Anterior cingulate cortex (tissue), 58 donors: ENCODE measurements around the gene CORO2A.
"Not testable (repeated sequence)": the region's sequence is repeated elsewhere in the genome, so short reads cannot be mapped to it uniquely, and the experiment has no call there.

Source experiments
- DNase-seq, 58 donors: peaks; one replicate each; lab custom pipeline; 2025; lab: John Stamatoyannopoulos, UW

CORO2A gene

DNA sequence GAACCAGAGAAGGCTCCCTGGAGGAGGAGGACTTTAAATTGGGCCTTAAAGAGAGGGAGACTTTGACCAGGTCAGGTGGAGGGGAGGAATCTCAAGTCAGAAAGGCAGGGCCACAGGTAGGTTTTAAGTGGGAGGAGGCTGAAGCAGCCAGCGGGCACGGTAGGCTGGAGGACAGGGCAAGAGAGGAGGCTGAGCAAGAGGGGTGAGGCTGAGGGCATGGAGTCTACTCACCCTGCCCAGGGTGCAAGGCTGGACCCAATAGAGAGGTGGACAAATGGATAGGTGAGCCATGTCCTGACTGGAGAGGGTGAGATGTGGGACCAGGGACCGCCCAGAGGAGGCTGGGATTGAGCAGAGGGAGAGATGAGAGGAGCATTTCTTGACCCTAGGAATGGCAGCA, 47.8 kb downstream of the CORO2A start:
- DNase-seq = no peak

DNA sequence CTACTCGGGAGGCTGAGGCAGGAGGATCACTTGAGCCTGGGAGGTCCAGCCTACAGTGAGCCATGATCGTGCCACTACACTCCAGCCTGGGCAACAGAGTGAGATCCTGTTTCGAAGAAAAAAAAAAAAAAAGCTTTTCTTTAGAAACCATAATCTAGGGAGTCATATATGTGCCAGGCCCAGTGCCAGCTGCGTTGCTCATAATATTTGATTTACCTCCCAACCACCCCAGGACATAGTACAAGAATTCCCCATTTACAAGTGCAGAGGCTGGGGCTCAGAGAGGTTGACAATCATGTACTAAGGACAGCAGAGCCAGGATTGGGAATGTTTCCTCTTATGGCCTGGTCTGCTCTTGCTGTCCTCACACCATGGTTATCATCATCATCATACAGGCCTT, 48.4 kb downstream of the CORO2A start:
- no peak for DNase-seq

DNA sequence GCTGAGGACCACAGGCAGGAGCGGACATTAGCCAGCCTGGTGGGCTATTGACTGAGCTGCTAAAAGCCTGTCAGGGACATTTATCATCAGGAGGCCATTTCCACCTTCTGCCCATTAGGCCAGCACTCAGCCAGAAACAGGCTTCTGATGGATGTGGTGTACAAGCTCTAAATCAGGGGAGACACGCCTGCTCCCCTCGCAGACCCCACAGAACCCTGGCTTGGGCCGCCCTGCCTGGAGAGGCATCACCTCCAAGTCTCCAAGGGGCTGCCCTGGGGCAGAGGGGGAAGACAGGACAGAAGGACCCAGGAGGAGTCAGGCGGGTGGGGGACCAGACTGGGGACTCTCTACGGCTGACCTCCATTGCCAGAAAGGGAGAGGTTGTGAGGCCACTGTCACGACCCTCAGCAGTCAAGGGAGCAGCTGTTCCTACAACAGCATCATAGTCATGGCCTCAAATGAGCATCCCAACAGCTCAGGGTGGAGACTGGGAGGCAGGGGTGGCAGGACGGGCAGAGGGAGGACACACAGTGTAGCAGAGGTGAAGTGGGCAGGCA, 49.4 kb downstream of the CORO2A start:
- no peak for DNase-seq

DNA sequence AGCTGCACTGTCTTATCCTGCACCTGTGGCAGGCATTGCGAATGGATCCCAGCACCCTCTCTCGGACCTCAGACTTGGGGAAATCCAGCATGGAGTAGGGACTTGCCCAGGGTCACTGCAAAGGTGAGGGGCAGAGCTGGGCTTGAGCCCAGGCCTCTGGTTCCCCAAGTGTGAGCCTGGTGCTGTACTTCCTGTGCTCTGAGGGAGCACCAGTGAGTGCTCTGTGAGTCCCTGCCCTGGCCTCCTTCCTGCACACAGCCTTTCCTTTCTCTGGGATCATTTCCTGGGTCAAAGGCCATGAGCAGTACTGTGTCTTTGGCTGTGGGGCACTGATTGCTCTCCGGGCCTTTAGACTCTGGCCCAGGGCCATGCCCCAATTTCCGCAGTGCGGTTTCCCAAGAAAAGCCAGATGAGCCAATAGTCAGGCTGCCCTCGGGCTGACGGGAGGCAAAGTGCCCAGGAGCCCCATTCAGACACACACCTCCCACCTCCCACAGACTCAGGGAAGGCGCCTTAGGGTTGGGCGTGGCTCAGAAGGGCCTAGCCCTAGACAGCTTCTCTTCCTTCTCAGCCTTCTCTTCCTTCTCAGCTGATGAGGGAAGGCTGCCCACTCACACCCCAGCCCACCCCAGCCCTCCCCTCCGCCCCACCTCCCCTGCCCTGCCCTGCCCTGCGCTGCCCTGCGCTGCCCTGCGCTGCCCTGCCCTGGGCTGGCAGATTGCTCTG, 50.1 kb downstream of the CORO2A start:
- peak in 25 of 58 donors; percentile 5 to 48 (median 20) for DNase-seq

DNA sequence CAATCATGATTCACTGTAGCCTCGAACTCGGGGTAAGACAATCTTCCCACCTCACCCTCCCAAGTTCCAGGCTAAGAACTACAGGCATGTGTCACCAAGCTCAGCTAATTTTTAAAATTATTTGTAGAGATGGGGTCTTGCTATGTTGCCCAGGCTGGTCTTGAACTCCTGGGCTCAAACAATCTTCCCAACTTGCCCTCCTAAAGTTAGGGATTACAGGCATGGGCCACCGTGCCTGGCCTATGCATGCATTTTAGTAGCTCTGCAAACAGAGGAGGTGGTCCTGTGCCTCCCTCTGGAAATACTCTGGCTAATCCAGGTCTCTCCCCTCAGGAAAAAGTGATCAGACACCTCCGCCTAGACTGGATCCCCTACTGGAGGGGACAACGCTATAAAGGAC, 51.9 kb downstream of the CORO2A start:
- DNase-seq = no peak

DNA sequence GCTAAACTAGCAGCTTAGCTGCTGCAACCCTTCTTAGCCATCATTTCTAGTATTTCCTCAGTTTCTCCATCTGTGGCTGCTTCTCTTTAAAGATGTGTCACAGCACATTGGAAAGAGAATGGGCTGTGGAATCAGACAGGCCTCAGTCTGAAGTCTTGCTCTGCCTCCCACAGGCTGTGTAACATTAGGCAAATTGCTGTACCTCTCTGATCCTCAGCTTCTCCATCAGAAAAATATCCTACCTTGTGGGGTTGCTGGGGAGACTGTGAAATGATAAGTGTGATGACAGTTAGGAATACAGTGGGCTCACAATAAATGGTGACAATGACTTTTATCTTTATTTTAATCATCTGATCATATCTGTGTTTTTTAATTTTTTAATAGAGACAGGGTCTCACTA, 55.9 kb downstream of the CORO2A start:
- no peak for DNase-seq

DNA sequence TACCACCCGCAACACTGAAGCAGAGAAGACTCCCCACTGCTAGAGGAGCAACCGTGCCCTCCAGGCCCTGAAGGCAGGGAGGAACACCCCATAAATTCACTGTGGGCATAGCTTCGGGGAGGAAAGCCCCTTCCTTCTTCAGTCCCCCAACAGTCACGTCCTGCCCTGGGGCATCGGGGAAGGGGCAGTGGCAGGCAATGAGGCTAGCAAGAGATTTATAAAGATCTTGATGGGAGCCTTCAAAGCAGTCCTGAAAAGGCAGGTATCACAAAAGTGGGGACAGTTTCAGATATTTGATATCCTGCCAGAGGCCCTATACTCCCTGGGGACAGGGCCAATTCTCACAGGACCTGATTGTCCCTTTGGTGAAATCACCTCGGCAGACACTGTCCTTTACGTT, 56.5 kb downstream of the CORO2A start:
- no peak for DNase-seq

DNA sequence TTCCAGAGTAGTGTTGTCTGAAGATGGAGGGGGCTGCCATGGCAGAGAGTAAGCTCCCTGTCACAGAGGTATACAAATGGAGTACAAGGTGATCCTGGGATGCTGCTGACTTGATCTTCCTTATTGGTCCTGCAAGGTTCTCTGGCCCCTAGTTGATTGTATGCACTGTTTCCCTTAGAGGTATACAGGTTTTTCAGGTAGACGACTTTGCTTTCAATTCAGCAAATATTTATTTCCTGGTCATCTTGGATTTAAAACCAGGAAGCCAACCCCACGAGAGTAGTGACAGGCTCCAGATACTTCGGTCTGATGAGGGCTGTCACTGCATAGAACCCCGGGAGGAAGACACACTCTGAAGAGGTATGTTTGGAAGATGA, 56.9 kb downstream of the CORO2A start:
- DNase-seq = no peak

DNA sequence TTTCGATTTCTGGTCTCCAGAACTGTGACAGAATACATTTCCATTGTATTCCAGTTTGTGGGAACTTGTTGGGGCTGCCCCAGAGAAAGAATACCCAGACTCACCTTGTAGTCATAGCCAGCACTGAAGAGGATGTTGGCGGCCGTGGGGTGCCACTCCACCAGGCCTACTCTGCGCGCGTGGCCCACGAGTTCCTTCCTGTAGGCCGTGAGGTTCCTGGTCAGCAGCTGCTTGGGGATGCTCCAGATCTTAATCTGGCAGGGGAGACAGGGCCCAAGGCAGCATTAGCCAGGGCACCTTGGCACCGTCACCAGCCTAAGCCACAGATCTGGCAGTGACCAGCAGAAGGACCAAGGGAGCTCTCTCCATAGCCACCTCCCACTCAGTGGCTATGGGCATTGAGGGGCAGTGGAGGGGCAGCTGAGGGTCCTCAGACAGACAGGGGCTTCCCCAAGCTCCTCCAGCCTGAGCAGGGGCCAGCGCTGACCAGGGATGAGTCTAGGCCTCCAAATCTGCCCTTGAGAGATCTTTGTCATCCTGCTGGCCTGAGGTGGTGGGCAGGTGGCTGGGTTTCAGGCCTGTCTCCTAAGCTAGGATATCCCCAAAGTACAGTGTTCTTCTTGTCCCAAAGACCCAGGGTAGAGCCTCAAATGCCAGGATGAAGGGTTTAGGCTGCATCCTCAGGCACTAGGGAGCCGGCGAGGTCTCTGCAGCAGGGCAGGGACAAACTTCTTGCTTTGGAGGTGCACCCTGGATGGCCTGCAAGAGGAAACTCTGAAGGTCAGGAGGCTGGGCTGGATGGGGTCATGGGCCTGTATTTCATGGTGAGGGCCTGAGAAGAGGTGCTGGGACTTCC, 57.5 kb downstream of the CORO2A start:
- no peak for DNase-seq

DNA sequence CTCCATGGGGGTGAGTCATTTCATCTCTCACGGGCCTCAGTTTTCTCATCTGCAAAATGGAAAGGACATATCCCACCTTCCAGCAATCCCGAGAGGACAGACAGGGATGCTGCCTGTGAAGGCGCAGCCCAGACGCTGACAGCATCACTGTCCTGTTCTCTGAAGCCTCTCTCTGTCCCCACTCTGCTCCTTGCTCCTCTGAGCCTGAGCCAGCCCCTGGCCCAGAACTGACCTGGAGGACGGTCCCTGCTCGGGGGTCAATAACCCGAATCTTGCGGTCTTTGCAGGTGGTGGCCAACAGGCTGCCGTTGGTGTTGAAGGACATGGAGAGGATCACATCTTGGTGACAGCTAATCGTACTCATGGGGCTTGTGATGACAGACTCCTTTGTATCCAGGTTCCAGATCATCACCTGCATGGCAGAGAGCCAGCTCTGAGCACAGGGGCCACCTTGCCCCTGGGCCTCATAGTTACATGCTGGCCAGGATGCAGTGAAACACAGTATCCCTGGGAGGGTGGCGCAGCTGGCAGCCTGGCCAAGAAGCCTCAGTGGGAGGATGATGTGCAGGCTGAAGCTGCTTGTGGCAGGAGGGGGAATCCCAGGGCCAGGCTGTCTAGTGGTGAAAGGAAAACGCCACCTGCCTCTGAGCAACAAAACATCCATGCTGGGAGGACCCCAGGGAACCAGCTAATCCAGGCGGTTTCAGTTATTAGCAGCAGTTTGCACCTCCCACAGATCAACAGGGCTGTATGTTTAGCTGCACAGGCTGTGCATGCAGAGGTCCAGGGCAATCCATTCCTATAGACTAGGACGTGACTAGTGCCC, 59.4 kb downstream of the CORO2A start:
- DNase-seq = no peak

DNA sequence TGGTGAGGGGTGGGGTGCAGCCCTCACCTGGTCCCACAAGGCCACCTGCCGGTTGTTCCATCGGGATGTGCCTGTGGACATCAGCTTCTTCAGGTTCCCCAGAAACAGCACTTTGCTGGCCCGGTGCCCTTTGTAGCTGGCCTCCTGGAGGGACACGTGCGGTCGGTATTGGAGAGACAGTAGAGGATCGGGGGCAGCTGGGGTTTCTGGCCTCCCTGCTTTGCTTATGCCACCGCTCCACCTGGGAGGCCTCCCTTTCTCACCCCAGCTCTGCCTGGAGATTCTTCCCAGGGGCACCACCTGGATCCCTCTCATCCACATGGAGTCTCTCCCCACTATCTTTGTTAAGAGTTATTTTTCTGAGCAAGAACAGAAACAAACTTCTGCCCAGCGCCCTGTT, 60.3 kb downstream of the CORO2A start:
- no peak for DNase-seq

DNA sequence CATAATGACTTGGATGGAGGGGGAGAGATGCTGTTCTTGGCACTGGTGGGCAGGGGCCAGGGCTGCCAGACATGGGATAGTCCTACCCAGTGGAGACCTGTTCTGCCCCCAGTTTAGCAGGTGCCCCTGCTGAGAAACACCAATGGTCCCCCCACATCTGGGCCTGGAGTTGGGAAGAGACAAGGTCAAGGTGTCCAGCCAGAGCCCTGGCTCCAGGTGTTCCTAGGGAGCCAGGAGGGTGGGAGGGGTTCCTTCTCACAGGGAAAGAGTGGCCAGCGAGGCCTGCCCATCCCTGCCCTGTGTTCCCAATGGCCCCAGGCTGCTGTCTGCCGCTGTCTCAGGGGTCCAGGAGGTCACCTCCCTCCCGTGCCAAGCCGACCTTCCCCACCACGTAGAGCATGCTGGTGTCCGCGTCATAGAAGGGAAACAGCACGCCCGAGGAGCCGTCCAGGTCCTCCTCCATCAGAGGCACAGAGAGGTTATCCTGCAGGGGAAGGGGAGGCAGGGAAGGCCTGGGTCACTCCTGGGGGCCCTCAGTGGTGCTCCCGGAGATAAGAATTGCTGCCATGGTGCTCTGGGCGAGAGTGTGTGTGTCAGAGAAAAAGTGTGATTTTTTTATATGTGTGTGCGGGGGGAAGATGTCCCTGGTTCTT, 61.7 kb downstream of the CORO2A start:
- DNase-seq = no peak

DNA sequence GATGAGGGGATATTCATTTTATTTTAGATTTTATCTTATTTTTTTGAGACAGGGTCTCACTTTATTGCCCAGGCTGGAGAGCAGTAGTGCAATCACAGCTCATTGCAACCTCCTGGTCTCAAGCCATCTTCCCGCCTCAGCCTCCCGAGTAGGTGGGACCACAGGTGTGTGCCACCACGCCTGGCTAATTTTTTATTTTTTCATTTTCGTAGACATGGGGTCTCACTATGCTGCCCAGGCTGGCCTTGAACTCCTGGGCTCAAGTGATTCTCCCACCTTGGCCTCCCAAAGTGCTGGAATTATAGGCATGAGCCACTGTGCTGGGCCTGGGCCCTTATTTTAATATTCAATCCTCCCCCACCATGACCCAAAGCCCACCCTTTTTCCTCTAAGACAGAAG, 62.4 kb downstream of the CORO2A start:
- DNase-seq = not testable (repeated sequence)

DNA sequence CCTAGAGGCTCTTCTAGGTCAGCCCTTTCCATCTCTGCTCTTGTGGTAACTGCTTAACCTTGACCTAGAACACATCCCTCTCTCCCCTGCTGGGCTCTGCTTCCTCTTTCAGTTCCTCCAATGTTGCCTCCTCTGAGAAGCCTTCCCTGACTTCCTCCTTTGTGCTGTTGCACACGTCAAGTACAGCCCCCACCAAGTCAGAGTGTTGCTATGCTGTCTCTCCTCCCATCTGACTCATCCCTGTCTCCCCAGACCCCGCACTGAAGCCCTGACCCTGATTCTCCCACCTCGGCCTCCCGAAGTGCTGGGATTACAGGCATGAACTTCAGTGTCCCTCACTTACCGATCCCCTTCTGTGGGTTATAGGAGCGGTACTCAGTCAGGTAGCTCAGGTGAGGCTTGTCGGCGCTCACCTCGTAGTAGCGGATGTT, 63.0 kb downstream of the CORO2A start:
- DNase-seq = peak in 2 of 58 donors; percentile 8 to 12

DNA sequence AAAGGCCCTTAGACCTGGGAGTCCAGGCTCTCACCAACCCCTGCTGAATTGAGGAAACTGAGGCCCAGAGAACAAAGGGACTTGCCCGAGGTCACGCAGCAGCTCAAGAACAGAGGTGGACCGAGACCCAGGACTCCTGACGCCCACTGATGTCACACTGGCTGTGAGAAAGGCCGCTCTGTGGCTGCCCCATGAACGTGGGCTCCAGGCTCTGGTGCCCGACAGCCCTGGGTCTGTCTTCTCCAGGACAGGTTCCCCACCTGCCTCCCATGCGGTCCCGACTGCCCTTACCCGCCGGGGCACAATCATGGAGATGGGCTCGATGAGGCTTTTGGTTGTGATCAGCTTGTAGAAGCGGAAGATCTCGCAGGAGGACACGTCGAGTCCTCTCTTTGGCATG, 64.1 kb downstream of the CORO2A start:
- no peak for DNase-seq

DNA sequence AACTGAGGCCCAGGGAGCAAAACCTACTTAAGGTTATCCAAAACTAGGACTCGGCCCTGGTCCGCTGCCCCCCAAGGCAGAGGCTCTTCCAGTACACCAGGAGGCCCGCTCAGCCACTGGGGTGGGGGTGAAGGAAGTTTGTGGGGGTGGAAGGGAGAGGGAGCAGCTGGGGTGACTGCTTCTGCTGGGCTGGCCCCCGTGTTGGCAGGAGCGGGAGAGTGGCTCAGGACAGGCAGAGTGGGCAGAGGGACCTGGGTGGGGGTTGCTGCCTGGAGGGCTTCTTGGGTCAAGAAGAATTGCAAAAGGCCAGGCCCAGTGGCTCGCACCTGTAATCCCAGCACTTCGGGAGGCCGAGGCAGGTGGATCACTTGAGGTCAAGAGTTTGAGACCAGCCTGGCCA, 65.2 kb downstream of the CORO2A start:
- DNase-seq = no peak

DNA sequence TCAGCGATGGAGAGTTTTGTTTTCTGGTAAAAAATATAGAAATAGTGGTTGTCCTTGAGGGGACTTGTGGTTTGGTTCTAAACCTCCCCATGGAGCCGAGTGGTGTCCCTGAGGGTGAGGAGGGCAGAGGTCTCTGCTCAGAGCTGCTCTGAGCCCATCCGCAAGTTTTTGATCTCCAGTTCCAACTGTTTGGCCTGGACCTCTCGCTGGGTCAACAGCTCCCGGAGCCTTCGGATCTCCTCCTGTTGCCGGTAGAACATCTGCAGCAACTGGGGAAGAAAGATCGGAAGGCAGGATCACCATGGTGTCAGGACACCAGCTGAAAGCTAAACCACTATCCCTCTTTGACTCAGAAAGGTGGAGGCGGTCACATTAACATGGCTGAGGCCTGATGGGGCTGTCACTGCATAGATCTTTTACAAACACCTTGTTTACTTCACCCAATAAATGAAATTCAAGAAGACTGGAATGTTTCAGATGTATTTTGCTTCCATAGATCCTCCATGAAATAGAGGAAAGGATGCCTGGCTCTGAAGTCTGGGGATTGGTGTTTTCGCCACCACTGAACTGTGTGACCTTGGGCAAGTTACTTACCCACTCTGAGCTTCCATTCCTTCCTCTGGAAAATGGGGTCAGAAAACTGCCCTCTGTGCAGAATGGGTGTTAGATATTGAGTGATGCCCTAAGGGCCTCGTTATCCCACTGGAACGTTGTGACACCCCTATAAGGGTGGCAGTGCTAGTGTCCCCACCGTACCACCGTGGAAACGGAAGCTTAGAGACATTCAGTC, 67.6 kb downstream of the CORO2A start:
- no peak for DNase-seq

DNA sequence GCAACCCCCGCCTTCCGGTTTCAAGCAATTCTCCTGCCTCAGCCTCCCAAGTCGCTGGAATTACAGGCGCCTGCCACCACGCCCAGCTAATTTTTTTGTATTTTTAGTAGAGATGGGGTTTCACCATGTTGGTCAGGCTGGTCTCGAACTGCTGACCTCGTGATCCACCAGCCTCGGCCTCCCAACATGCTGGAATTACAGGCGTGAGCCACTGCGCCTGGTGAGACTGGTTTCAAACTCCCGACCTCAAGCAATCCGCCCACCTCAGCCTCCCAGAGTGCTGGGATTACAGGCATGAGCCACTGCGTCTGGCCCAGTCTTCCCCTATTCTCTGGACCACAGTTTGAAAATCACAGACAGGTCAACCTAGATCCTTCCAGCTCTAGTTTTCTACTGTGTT, 68.3 kb downstream of the CORO2A start:
- DNase-seq = not testable (repeated sequence)

DNA sequence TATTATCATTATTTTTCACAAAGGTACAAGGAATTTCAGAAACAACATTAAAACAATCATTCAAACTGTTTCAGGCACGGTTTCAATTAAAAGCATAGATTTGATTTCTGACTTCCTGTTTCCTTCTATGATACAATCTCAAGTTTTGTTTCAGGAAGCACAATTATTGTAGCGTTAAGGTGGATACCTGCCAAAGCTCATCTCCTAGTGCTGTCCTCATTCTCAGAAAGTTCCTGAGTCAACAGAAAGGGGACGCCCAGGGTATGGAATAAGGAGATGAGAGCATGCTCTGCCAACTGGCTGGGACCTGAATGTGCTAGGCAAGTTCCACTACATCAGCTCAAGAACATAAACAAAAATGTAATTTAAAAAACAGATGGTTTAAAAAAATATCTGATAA, 71.4 kb downstream of the CORO2A start:
- no peak for DNase-seq
